ENCODE measurements around the gene OR8A1.
"Not testable (repeated sequence)": the region's sequence is repeated elsewhere in the genome, so short reads cannot be mapped to it uniquely, and the experiment has no call there.

OR8A1 gene

DNA sequence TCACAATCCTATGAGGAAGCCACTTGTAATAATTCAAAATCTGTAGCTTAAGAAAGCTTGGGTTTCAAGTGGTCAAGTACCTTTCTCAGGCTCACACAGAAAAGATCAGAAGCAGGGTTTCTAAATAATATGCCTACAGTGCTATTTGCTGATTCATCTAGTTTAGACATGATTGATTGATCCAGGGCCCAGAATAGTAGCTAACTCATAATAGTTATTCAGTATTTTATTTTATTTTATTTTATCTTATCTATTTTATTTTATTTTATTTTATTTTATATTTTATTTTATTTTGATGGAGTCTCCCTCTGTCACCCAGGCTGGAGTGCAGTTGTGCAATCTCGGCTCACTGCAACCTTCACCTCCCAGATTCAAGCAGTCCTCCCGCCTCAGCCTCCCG, 25.5 kb downstream of the OR8A1 start:
- no peak for DNase-seq (ENCODE audit: low read depth)

DNA sequence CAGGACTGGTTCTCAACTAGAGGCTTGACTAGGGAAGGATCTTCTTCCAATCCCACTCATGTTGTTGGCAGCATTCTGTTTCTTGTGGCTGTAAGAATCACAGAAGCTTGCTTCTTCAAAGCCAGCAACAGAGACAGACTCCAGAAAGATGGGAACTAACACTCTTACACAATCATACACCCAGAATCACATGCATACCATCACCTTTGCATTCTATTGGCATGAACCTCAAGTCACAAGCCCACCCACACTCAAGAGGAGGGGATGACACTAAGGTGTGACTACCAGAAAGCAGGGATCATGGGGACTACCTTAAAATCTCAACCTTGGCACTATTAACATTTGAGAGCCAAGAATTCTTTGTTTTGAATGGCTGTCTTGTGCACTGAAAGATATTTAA, 27.8 kb downstream of the OR8A1 start:
- DNase-seq (ENCODE audit: low read depth) = no peak

DNA sequence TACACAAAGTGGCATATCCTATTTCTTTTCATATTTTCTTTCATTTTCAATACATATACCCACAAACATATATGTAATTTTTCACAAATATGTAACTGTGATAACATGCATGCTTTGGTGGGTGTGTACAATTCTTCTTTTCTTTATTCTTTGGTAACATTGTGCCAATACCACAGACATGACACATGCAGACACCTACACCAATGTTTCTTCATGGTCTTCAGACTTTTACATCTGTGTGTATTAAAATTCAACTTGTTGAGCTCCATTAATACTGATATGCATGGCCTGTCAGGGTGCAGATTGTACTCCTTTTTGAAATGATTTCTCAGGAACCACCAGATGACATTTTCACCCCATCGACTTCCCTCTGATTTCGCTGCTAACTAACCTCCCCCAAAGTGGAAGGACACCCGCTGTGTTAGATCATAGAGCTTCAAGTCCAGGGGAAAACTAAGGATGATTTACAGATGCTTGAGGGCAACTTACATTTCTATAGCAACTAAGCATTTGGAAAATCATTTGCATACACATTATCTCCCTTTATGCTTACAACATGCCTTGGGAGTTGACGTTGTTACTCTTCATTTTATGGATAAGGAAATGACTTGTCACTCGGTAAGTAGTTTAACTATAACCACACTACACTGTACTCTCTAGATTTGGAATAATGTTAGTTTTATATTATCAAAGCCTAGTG, 31.0 kb downstream of the OR8A1 start:
- no peak for DNase-seq (ENCODE audit: low read depth)

DNA sequence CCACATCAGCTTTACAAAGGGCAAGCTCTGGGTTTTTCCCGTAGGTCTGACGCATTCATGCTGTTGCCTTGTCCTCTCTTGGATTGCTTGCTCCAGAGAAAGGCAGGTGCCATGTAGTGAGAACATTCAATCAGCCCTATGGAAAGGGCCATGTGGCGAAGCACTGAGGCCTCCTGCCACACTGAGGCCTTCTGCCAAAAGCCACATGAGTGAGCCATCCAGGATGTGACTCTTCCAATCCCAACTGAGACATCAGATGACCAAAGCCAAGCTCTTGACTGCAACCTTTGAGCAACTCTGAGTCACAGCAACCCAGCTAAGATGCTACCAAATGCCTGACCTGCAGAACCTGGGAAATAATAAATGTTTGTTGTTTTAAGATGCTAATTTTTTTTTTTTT, 32.4 kb downstream of the OR8A1 start:
- DNase-seq (ENCODE audit: low read depth) = no peak

- DNase-seq (ENCODE audit: low read depth) = not testable (repeated sequence)
These were observed 32.9 kb downstream of the OR8A1 start for GRCh38 chr11:124602723-124603122.

DNA sequence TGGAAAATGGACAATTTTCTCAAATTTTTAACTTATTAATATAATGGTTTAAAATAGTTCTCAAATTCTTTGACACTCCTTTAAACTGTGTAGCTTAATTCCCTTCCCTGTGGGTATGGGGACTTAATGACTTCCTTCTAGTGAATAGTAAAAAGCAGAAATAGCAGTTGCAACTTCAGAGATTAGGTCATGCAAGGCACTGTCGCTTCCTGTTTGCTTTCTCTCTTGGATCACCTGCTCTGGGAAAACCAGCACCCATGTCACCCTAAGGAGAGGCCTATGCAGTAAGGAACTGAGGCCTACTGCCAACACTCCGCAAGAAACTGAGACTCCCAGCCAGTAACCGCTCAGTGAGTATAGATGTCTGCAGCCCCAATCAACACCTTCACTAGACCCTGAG, 35.9 kb downstream of the OR8A1 start:
- no peak for DNase-seq (ENCODE audit: low read depth)

GRCh38 chr11:124608147-124608546, 38.4 kb downstream of the OR8A1 start:
- no peak for DNase-seq (ENCODE audit: low read depth)

- no peak for DNase-seq (ENCODE audit: low read depth)
These were observed 40.5 kb downstream of the OR8A1 start for GRCh38 chr11:124610295-124610694.

GRCh38 chr11:124611064-124611463, 41.3 kb downstream of the OR8A1 start, which contains the start of gene PANX3:
Gene PANX3 (plus strand): TSS chr11:124611428. CDS start chr11:124611557, 129 bp downstream.
- no peak for DNase-seq (ENCODE audit: low read depth)

DNA sequence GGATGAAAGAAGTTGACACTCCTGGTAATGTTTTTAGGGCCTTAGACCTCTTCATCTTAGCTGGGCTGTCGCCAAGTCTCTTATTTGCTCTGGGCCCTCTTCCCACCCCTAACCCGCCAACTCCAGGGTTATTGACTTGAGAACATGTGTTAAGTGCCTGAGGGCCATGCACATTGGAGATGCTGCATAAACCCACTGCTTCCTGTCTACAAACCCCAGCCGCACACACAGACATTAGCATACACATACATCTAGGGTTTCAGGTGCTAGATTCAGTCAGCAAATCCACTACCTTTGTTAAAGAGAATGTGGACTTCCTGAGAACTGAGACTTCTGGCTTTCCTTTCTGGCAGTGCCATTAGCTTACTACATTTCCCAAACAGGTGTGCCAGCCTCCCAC, 42.2 kb downstream of the OR8A1 start:
- no peak for DNase-seq (ENCODE audit: low read depth)

GRCh38 chr11:124612567-124613246, 42.9 kb downstream of the OR8A1 start:
- no peak for DNase-seq (ENCODE audit: low read depth)

DNA sequence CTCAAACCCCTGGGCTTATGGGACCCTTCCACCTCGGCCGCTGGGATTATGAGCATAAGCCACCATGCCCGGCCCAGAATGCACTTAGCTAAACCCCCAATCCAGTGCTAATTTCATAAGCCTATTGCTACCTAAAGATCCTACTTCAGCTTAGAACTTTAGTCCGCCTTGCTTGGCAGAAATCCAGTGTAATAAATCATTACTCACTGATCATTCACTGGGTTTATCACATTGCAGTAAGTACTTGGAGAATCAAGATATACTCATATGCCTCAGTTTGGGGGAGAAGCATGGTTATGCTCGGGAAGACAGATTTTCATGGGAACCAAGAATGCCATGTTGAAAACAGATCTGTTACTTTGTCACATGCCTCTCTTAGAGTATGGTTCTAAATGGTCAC, 49.1 kb downstream of the OR8A1 start:
- no peak for DNase-seq (ENCODE audit: low read depth)
